VCaP (cell line): ENCODE measurements around the gene CDH12.

Experiments used
- H3K27ac ChIP-seq: fragments of 450-650 bp; 2 replicates; pipeline ENCODE4 v1.5.1; 2017
- TF ChIP-seq, protein P1 (sequence below): fragments of 450-650 bp; conservative IDR thresholded peaks from 2 replicates; pipeline ENCODE4 v1.5.1; 2017; ENCODE audit warnings: mild to moderate bottlenecking, moderate library complexity

Gene CDH12

DNA sequence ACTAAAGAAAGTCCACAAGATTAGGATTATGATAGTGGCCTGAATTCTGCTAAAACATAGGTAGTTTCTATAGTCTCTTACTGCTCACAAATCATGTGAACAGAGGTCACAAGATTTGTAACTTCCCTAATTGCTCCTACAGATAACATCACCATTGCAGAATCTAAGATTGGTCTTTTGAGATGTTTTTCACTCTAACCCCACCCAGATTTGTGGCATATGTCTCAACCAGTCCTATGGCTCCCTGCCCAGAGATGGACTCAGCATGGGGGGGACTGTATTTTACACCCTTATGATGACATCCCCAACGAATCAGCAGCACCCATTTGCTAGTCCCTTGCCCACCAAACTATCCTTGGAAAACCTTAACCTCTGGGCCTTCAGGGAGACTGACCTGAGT is 1046.2 kb downstream of the CDH12 start:
- no peak overlapping the region for H3K27ac ChIP-seq
- TF ChIP-seq, protein P1, sequence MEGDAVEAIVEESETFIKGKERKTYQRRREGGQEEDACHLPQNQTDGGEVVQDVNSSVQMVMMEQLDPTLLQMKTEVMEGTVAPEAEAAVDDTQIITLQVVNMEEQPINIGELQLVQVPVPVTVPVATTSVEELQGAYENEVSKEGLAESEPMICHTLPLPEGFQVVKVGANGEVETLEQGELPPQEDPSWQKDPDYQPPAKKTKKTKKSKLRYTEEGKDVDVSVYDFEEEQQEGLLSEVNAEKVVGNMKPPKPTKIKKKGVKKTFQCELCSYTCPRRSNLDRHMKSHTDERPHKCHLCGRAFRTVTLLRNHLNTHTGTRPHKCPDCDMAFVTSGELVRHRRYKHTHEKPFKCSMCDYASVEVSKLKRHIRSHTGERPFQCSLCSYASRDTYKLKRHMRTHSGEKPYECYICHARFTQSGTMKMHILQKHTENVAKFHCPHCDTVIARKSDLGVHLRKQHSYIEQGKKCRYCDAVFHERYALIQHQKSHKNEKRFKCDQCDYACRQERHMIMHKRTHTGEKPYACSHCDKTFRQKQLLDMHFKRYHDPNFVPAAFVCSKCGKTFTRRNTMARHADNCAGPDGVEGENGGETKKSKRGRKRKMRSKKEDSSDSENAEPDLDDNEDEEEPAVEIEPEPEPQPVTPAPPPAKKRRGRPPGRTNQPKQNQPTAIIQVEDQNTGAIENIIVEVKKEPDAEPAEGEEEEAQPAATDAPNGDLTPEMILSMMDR: no peak

DNA sequence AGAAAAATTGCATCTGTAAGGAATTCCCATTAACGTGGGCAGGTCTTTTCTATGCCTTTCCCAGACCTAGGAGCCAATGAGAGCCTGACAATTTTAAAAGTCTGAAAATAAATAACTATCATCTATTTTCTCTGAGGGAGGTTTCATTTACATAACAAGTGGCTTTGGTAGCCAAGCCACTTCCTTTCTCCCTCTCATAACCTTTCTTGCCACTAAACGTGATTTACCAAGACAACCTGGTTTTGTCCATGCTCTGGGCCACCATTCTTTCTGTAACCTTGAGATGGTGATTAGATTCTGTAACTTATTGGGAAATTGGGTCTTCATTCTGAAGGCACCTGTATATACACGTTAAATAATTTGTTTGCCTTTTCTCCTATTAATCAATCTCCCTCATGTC is 1046.9 kb downstream of the CDH12 start:
- H3K27ac ChIP-seq: no peak overlapping the region
- TF ChIP-seq, protein P1: no peak

DNA sequence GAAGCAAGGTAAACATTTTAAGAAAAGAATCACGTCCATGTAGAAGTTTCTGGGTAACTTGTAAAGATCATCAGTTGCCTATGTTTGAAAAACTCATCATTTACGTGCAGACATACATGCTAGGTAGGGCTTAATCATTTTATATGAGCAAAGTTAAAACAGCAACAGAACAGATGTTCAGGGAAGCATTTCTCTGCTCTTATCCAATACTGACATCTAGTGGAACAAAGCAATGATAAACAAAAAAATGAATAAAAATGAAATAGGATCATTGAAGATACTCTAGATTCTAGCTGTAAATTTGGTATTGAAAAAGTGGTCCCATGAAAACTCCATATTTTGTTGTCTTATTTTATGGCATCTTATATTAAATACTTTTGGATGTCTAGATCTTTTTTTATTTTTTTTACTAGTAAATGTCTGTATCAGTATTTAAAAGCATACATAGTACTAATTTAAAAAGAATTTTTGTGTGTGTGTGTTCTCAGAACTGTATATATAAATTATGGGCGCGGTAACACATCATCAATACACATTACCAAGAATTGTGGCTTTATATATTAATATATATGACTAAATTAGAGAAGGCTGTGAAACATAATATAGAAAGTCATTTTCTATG is 1050.2 kb downstream of the CDH12 start:
- no peak overlapping the region for H3K27ac ChIP-seq

DNA sequence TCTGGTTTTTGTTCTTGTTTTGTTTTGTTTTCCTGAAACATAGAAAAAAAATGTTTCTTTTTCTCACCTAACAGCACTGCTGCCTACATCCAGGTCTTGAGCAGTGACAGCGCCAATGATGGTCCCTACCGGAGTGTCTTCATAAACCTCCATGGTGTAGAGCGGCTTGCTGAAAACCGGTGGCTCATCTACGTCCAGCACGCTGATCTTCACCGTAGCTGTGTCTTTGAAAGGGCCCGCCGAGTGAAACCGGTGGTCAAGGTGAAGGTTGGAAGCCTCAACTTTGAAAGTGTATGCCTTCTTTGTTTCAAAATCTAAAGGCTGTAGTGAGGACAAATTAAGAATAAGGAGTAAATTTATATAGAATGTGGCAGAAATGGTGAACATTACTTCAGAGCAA is 1051.0 kb downstream of the CDH12 start:
- TF ChIP-seq, protein P1: no peak
- no peak overlapping the region for H3K27ac ChIP-seq

More for the DNA sequence above, 1050.2 kb downstream of the CDH12 start:
- TF ChIP-seq, protein P1: peak; percentile 89

DNA sequence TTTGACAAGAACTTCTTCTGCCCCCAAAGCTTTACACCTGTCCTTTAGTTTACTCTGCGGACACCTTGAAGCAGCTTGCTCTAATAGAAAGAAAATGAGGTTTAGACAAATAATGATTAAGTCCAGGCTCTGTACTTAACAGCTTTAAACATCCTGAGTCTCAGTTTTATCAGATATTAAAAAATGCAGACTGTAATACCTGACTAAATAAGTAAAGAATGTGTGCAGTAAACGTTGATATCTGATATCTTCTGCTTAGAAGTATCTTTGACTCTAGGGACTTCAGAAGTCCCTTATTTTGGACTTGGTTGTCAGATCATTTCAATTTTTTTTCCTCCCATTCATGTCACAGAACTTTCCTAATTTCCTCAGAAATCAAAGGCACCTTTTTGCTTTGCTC is 1060.4 kb downstream of the CDH12 start:
- no peak overlapping the region for H3K27ac ChIP-seq
- TF ChIP-seq, protein P1: no peak

DNA sequence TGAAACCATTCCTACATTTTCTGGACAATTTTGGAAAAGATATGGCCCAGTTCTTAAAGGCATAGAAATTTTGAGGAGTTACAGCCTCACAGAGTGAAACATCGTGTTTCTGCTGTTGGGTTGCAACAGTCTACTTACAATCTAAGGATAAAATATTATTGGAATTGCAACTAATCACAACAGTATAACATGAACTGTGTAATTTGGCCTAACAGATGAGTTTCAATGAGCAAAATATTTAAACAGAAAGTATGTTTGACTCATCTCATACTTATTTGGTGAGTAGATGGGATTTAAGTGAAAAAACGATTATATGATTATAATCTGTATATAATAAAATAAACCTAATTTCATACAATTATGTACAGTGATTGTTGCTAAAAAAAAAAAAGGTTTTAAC is 1061.8 kb downstream of the CDH12 start:
- TF ChIP-seq, protein P1: no peak
- no peak overlapping the region for H3K27ac ChIP-seq

DNA sequence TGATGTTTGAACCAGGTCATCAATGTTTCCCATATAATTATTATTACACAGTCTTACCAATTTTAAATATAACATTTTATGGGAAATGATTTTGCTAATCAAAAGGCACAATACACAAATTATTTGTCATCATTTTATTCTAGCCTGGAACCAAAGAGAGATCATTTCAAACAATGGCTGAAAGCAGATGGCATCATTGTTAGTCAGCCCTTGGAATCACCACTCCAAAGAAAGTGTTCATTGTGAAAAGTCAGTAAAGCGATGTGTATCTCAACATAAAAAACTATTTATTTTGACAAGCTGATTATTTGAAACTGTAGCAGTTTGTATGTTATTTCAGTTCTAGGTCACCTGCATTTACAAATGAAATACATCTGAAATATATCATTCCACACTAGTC is 1068.7 kb downstream of the CDH12 start:
- no peak overlapping the region for H3K27ac ChIP-seq
- TF ChIP-seq, protein P1: no peak
